ENCODE data around the gene HYI.

GRCh38 chr1:43430831-43431230 is 22.9 kb downstream of the HYI start:
- TF ChIP-seq CTCF (IDR thresholded peaks at IDR 0.05), result no peak
- no peak for TF ChIP-seq REST (IDR thresholded peaks at IDR 0.05; ENCODE audit: insufficient read depth in 1 of 2, low read depth in 2 of 2, low read length in 1 of 2)
